Stimulated activated CD4-positive, alpha-beta T cell treated with anti-CD3 and anti-CD28 coated beads, Interleukin-1b, Interleukin-23, amount 100 ng/mL, for 48 hours (primary cell): ENCODE results near the gene XPO6.

Experiments used
- DNase-seq: peaks from one replicate; pipeline ENCODE4 v3.0.0-alpha.2; 2020

The XPO6 gene

GRCh38 chr16:28061352-28062101 is 150.2 kb downstream of the XPO6 start:
- no peak for DNase-seq

GRCh38 chr16:28059841-28060575 is 151.8 kb downstream of the XPO6 start:
- DNase-seq, result no peak

- no peak for DNase-seq
Measured at GRCh38 chr16:28058839-28059589, 152.8 kb downstream of the XPO6 start.

- DNase-seq, result no peak
Measured at GRCh38 chr16:28057949-28058348, 153.8 kb downstream of the XPO6 start.

GRCh38 chr16:28053461-28053860 is 158.3 kb downstream of the XPO6 start:
- DNase-seq, result no peak

GRCh38 chr16:28052274-28053128 is 159.3 kb downstream of the XPO6 start:
- no peak for DNase-seq

GRCh38 chr16:28051486-28051885 is 160.3 kb downstream of the XPO6 start:
- no peak for DNase-seq
